ENCODE measurements around the gene PPP3CA. TPM values are rescaled to one million over a fixed set of nuclear protein-coding genes. Genes with fewer than 3 reads are reported as not detected.

PPP3CA gene
- total RNA-seq, 1 experiment from 2014 or later: 33.8 TPM

- H3K4me1 ChIP-seq: 0 out of 2 replicates have a peak, but pooled peaks cover 6% of the 10 kb centered on the region
- Mint-ChIP-seq H3K4me3 (ENCODE audit: unreplicated experiment) (no peak overlapping the region), H3K9me3 (ENCODE audit: unreplicated experiment) (no peaks in the 10 kb centered on the region), H3K36me3 (ENCODE audit: insufficient read depth, unreplicated experiment) (no peaks in the 10 kb centered on the region), H3K4me1 (ENCODE audit: low read depth, unreplicated experiment) (no peaks in the 10 kb centered on the region), H3K27ac (ENCODE audit: unreplicated experiment) (no peak overlapping the region), H3K27me3 (ENCODE audit: insufficient read depth, unreplicated experiment) (no peaks in the 10 kb centered on the region)
- H3K4me3 ChIP-seq (ENCODE audit: low read depth, low read length): no peak overlapping the region
- CTCF ChIA-PET: no interaction called here
- no TSS peak for BruUV-seq (replicated peaks)
- H3K27me3 ChIP-seq (replicated peaks; ENCODE audit: control insufficient read depth, insufficient read depth, low read length): no peaks in the 10 kb centered on the region
- H3K36me3 ChIP-seq (ENCODE audit: control insufficient read depth, insufficient read depth, low read length): no peaks in the 10 kb centered on the region
- POLR2A ChIA-PET: no interaction called here
- intact Hi-C loops (cut with micrococcal nuclease; ENCODE audit: unreplicated experiment): no loop called here
- no peaks in the 10 kb centered on the region for H3K9me3 ChIP-seq
- no peak for TF ChIP-seq CTCF (IDR thresholded peaks at IDR 0.05; ENCODE audit: insufficient read depth in 1 of 2, low read depth in 1 of 2, low read length in 1 of 2, severe bottlenecking in 1 of 2, unreplicated experiment in 1 of 2)
- DNase-seq: no peak
Observed at GRCh38 chr4:101227715-101228114, 119.6 kb downstream of the PPP3CA start.

GRCh38 chr4:101224358-101225218 is 122.7 kb downstream of the PPP3CA start:
- no peaks in the 10 kb centered on the region for H3K4me1 Mint-ChIP-seq (ENCODE audit: low read depth, unreplicated experiment)
- H3K9me3 Mint-ChIP-seq (ENCODE audit: unreplicated experiment): no peaks in the 10 kb centered on the region
- no peak for TF ChIP-seq CTCF (IDR thresholded peaks at IDR 0.05; ENCODE audit: insufficient read depth in 1 of 2, low read depth in 1 of 2, low read length in 1 of 2, severe bottlenecking in 1 of 2, unreplicated experiment in 1 of 2)
- Histone ChIP-seq H3K9me3 (no peaks in the 10 kb centered on the region), H3K4me1 (0 out of 2 replicates have a peak, but pooled peaks cover 6% of the 10 kb centered on the region), H3K4me3 (ENCODE audit: low read depth, low read length) (no peak overlapping the region), H3K27me3 (replicated peaks; ENCODE audit: control insufficient read depth, insufficient read depth, low read length) (no peaks in the 10 kb centered on the region), H3K36me3 (ENCODE audit: control insufficient read depth, insufficient read depth, low read length) (no peaks in the 10 kb centered on the region)
- intact Hi-C loops (cut with micrococcal nuclease; ENCODE audit: unreplicated experiment): no loop called here
- BruUV-seq (replicated peaks): no TSS peak
- H3K4me3 Mint-ChIP-seq (ENCODE audit: unreplicated experiment): no peak overlapping the region
- no peak for DNase-seq
- H3K36me3 Mint-ChIP-seq (ENCODE audit: insufficient read depth, unreplicated experiment): no peaks in the 10 kb centered on the region
- H3K27ac Mint-ChIP-seq (ENCODE audit: unreplicated experiment): no peak overlapping the region
- no peaks in the 10 kb centered on the region for H3K27me3 Mint-ChIP-seq (ENCODE audit: insufficient read depth, unreplicated experiment)
- ChIA-PET POLR2A (no interaction called here), CTCF (no interaction called here)

- no peak overlapping the region for H3K27ac Mint-ChIP-seq (ENCODE audit: unreplicated experiment)
- POLR2A ChIA-PET: no interaction called here
Observed at GRCh38 chr4:101222156-101222845, 125.0 kb downstream of the PPP3CA start.

More at GRCh38 chr4:101222156-101222845, 125.0 kb downstream of the PPP3CA start:
- intact Hi-C loops (cut with micrococcal nuclease; ENCODE audit: unreplicated experiment): no loop called here
- DNase-seq: no peak
- H3K9me3 ChIP-seq: no peaks in the 10 kb centered on the region
- BruUV-seq (replicated peaks): no TSS peak
- CTCF ChIA-PET: no interaction called here
- H3K4me1 ChIP-seq: 0 out of 2 replicates have a peak, but pooled peaks cover 6% of the 10 kb centered on the region
- Mint-ChIP-seq H3K4me1 (ENCODE audit: low read depth, unreplicated experiment) (peaks cover 8% of the 10 kb centered on the region), H3K27me3 (ENCODE audit: insufficient read depth, unreplicated experiment) (no peaks in the 10 kb centered on the region), H3K36me3 (ENCODE audit: insufficient read depth, unreplicated experiment) (no peaks in the 10 kb centered on the region), H3K9me3 (ENCODE audit: unreplicated experiment) (no peaks in the 10 kb centered on the region), H3K4me3 (ENCODE audit: unreplicated experiment) (no peak overlapping the region)
- no peak overlapping the region for H3K4me3 ChIP-seq (ENCODE audit: low read depth, low read length)
- H3K27me3 ChIP-seq (replicated peaks; ENCODE audit: control insufficient read depth, insufficient read depth, low read length): no peaks in the 10 kb centered on the region
- H3K36me3 ChIP-seq (ENCODE audit: control insufficient read depth, insufficient read depth, low read length): no peaks in the 10 kb centered on the region
- TF ChIP-seq CTCF (IDR thresholded peaks at IDR 0.05; ENCODE audit: insufficient read depth in 1 of 2, low read depth in 1 of 2, low read length in 1 of 2, severe bottlenecking in 1 of 2, unreplicated experiment in 1 of 2): no peak
